HepG2 (cell line): ENCODE measurements around the gene MLX. TPM values are rescaled to one million over a fixed set of nuclear protein-coding genes. Genes with fewer than 3 reads are reported as not detected.

Experiments
- ATAC-seq: fragments of 200-7000 bp; cut with Tn5 transposase; 3 replicates; pipeline ENCODE4 v1.9.1; 2020; ENCODE audit warnings: mild to moderate bottlenecking, moderate library complexity
- BruUV-seq: library from RNA; stranded (reverse); fragments of 400-500 nt; replicated peaks from 2 replicates; lab custom pipeline; 2021; lab: Mats Ljungman, UMichigan
- CTCF ChIA-PET: fragments of 300-600 bp; formaldehyde crosslinking; extraction: SDS; loops from one replicate; lab custom pipeline; 2021; ENCODE audit warnings: low total read pairs, inconsistent platforms, low intra/inter-chr PET ratio; lab: Yijun Ruan, JAX
- POLR2A ChIA-PET: fragments of 350-600 bp; sonication (Branson Sonifier 250); formaldehyde crosslinking; loops from one replicate; lab custom pipeline; 2020; ENCODE audit warnings: antibody characterized with exemption, inconsistent platforms; lab: Yijun Ruan, JAX
- DNase-seq: peaks from one replicate; pipeline ENCODE4 v3.0.0-alpha.2; 2015; ENCODE audit warnings: low spot score
- FAIRE-seq: peaks from 3 replicates; lab custom pipeline; 2011; peaks lifted over from hg19 to GRCh38; lab: Jason Lieb, UNC
- H2AFZ ChIP-seq: one replicate; pipeline ENCODE4 v1.6.1; 2011; ENCODE audit warnings: low read length, inconsistent platforms
- H3K27ac ChIP-seq: fragments of 300-600 bp; 3 replicates; pipeline ENCODE4 v1.8.0; 2011; ENCODE audit warnings: mixed run types, mild to moderate bottlenecking, mixed read lengths, low read length, inconsistent platforms; ENCODE audit not compliant: insufficient read depth; ENCODE audit errors: extremely low read length
- H3K27me3 ChIP-seq, 2 experiments: fragments of 200-600 bp in 1 of 2; 2 replicates in 1 of 2; 3 replicates in 1 of 2; pipeline versions ENCODE4 v1.6.0 to v1.8.0; 2011; ENCODE audit warnings: low read length in 2 of 2, mild to moderate bottlenecking in 2 of 2, moderate library complexity in 2 of 2, inconsistent platforms in 1 of 2; ENCODE audit not compliant: insufficient read depth in 2 of 2, control insufficient read depth in 1 of 2
- H3K36me3 ChIP-seq, 2 experiments: fragments of 200-600 bp in 1 of 2; replicated peaks in 1 of 2; 2 replicates in 1 of 2; 3 replicates in 1 of 2; pipeline versions ENCODE4 v1.5.1 to v1.8.0; 2011; ENCODE audit warnings: low read length in 2 of 2, inconsistent platforms in 1 of 2; ENCODE audit not compliant: insufficient read depth in 2 of 2, control insufficient read depth in 1 of 2
- H3K4me1 ChIP-seq: 2 replicates; pipeline ENCODE4 v1.5.1; 2012; ENCODE audit warnings: low read length, inconsistent platforms; ENCODE audit not compliant: insufficient read depth
- H3K4me2 ChIP-seq: 2 replicates; pipeline ENCODE4 v1.6.0; 2011; ENCODE audit warnings: low read depth, low read length, inconsistent platforms
- H3K4me3 ChIP-seq, 3 experiments: fragments of 200-600 bp in 1 of 3; sonication (generic), shearing (Covaris generic) in 1 of 3; replicated peaks in 1 of 3; 2 replicates each; pipeline ENCODE4 v1.5.1; 2011 to 2016; ENCODE audit warnings: low read length in 3 of 3, inconsistent platforms in 2 of 3, low read depth in 2 of 3, mild to moderate bottlenecking in 2 of 3, control low read depth in 1 of 3, mixed read lengths in 1 of 3; ENCODE audit not compliant: insufficient read depth in 1 of 3
- H3K79me2 ChIP-seq: one replicate; pipeline ENCODE4 v1.6.1; 2011; ENCODE audit warnings: low read length, inconsistent platforms; ENCODE audit not compliant: insufficient read depth
- H3K9ac ChIP-seq: 2 replicates; pipeline ENCODE4 v1.6.0; 2011; ENCODE audit warnings: mild to moderate bottlenecking, low read depth, low read length, inconsistent platforms; ENCODE audit not compliant: insufficient read depth
- H3K9me3 ChIP-seq: 2 replicates; pipeline ENCODE4 v1.5.1; 2012; ENCODE audit warnings: mild to moderate bottlenecking, low read length
- H4K20me1 ChIP-seq: 2 replicates; pipeline ENCODE4 v1.6.0; 2011; ENCODE audit warnings: inconsistent platforms, mild to moderate bottlenecking, low read length, moderate library complexity; ENCODE audit not compliant: insufficient read depth
- DRAP1 ChIP-seq: IDR thresholded peaks from 2 replicates; pipeline ENCODE4 v1.6.1; 2016; ENCODE audit warnings: missing genetic modification reagents, missing compliant biosample characterization
- ETV5 ChIP-seq: IDR thresholded peaks from 2 replicates; pipeline ENCODE4 v1.6.1; 2018; ENCODE audit warnings: missing biosample characterization, missing genetic modification reagents, inconsistent platforms, borderline replicate concordance
- FIP1L1 ChIP-seq: fragments of 200-400 bp; formaldehyde crosslinking; IDR thresholded peaks from 2 replicates; pipeline ENCODE4 v1.6.1; 2018; ENCODE audit warnings: low read depth, mild to moderate bottlenecking, low read length, moderate library complexity, borderline replicate concordance; ENCODE audit not compliant: insufficient read depth
- GTF2F1 ChIP-seq: fragments of 150-350 bp; IDR thresholded peaks from 2 replicates; pipeline ENCODE4 v1.6.1; 2014; ENCODE audit warnings: low read length
- HIC2 ChIP-seq: sonication (generic); formaldehyde crosslinking; IDR thresholded peaks from 2 replicates; pipeline ENCODE4 v1.9.0; 2022; ENCODE audit warnings: low read depth, missing genetic modification reagents
- PAF1 ChIP-seq: IDR thresholded peaks from 2 replicates; pipeline ENCODE4 v1.6.1; 2016; ENCODE audit warnings: missing genetic modification reagents, missing compliant biosample characterization
- REXO4 ChIP-seq: sonication (generic); formaldehyde crosslinking; IDR thresholded peaks from 2 replicates; pipeline ENCODE4 v1.8.0; 2022; ENCODE audit warnings: missing genetic modification reagents, mild to moderate bottlenecking, borderline replicate concordance
- SMC3 ChIP-seq: IDR thresholded peaks from 2 replicates; pipeline ENCODE4 v1.6.1; 2011; ENCODE audit warnings: low read length, improper control_type of control experiment
- ZNF451 ChIP-seq: sonication (generic); formaldehyde crosslinking; IDR thresholded peaks from 2 replicates; pipeline ENCODE4 v1.5.0; 2020; ENCODE audit warnings: mild to moderate bottlenecking, missing genetic modification reagents
- ZNF460 ChIP-seq: sonication (generic); formaldehyde crosslinking; IDR thresholded peaks from 2 replicates; pipeline ENCODE4 v1.5.1; 2020; ENCODE audit warnings: missing genetic modification reagents, mild to moderate bottlenecking, borderline replicate concordance
- ZNF558 ChIP-seq: sonication (generic); formaldehyde crosslinking; IDR thresholded peaks from 2 replicates; pipeline ENCODE4 v1.9.0; 2022; ENCODE audit warnings: mild to moderate bottlenecking, missing genetic modification reagents, borderline replicate concordance
- ZNF709 ChIP-seq: sonication (generic); formaldehyde crosslinking; IDR thresholded peaks from 2 replicates; pipeline ENCODE4 v1.5.0; 2020; ENCODE audit warnings: mild to moderate bottlenecking, missing genetic modification reagents
- ZNF776 ChIP-seq: sonication (generic); formaldehyde crosslinking; IDR thresholded peaks from 2 replicates; pipeline ENCODE4 v1.4.0; 2020; ENCODE audit warnings: mild to moderate bottlenecking, missing genetic modification reagents
- WGBS: methylation state at CpG from one replicate; pipeline ENCODE4 v1.1.6; 2017; ENCODE audit warnings: low lambda C conversion rate; 5-methylcytosine and 5-hydroxymethylcytosine counted together
- in situ Hi-C: cut with HindIII; loops from 2 replicates; pipeline ENCODE4 v1.10.0; 2017; ENCODE audit warnings: low pct_unique_long_range_greater_than_20kb; ENCODE audit not compliant: extremely low pct_ligation_motif_present
- intact Hi-C: fragments of 100-400 bp; cut with micrococcal nuclease; formaldehyde crosslinking; loops from one replicate; pipeline ENCODE4 v1.10.0; 2022; ENCODE audit not compliant: unreplicated experiment
- polyA plus RNA-seq, 8 experiments: library from polyadenylated mRNA; depleted of rRNA in 3 of 8; stranded (reverse) in 7 of 8; unstranded in 1 of 8; fragments of >200 nt; fragmentation: Illumina TruSeq in 4 of 8; extraction: Trizol in 4 of 8; gene quantifications; 2 replicates each; pipeline versions ENCODE4 v1.2.1 to v1.2.3, GENCODE V29; 2011 to 2016; ENCODE audit warnings: low read depth in 4 of 8, missing spikeins in 1 of 8, mixed read lengths in 1 of 8; ENCODE audit not compliant: insufficient read depth in 1 of 8
- total RNA-seq, 5 experiments: library from RNA; depleted of rRNA; stranded (reverse); fragments of >200 nt; fragmentation: Illumina TruSeq; extraction: Trizol; gene quantifications; 2 replicates each; pipeline ENCODE4 v1.2.3, GENCODE V29; 2016; ENCODE audit warnings: low read depth in 1 of 5
- TF ChIP-seq, protein P1 (sequence below): sonication (generic); formaldehyde crosslinking; IDR thresholded peaks from 2 replicates; pipeline ENCODE4 v1.8.0; 2022; ENCODE audit warnings: missing genetic modification reagents, mild to moderate bottlenecking, moderate library complexity, borderline replicate concordance
- TF ChIP-seq, protein P2 (sequence below): IDR thresholded peaks from 2 replicates; pipeline ENCODE4 v1.6.1; 2016; ENCODE audit warnings: mild to moderate bottlenecking
- TF ChIP-seq, protein P3 (sequence below): sonication (generic); formaldehyde crosslinking; IDR thresholded peaks from 2 replicates; pipeline ENCODE4 v1.8.1; 2023; ENCODE audit warnings: mild to moderate bottlenecking, missing genetic modification reagents

Gene MLX
- total and polyA plus RNA-seq, 2 of the 13 experiments (the other 11 are each of a cell fraction or from before 2014, with no cell fraction given): 38.9 to 74.4 TPM

DNA sequence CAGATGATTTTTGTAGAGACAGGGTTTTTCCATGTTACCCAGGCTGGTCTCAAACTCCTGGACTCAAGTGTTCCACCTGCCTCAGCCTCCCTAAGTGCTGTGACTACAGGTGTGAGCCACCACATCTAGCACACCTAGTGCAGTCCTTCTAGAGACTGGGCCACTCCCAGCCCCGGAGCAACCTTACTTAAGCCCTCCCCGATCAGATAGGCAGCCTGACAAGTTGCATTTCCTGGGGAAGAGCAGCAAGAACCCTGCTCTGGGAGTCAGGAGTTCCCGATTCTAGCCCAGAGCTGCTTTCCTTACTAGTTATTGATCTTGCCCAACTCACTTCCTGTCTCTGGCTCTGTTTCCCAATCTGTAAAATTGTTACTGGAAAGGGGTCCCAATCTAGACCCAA lies 37.8 kb upstream of the MLX start:
- Histone ChIP-seq H3K4me2 (peak overlapping the region; percentile 14; the same call in 1 of the 2 replicates), H3K9me3 (no peaks in the 10 kb centered on the region), H3K27me3 (no peaks in the 10 kb centered on the region), H3K27ac (peak overlapping the region; percentile 14), H3K4me1 (peaks cover 86% of the 10 kb centered on the region), H3K9ac (no peak overlapping the region), H4K20me1 (no peaks in the 10 kb centered on the region), H3K4me3 (no peak overlapping the region), H3K36me3 (no peaks in the 10 kb centered on the region), H2AFZ (no peak overlapping the region), H3K79me2 (no peaks in the 10 kb centered on the region)
- ATAC-seq (no peak), DNase-seq (no peak), FAIRE-seq (no peak)
- in situ Hi-C loops: no loop called here
- BruUV-seq: no TSS peak
- 7% methylated on average over 3 of the region's 3 CpGs for WGBS
- ChIA-PET POLR2A (interaction anchor here (0.7 to 5.3 kb wide), 6 partner anchors 9 to 139 kb away, joined by 4 to 67 read pairs (median 26); no protein-coding TSS in a partner anchor), CTCF (interaction anchor here (1.3 kb wide), 1 partner anchor 207 kb away, joined by 3 read pairs; no protein-coding TSS in a partner anchor)
- intact Hi-C loops: no loop called here
- no peak for TF ChIP-seq GTF2F1
- TF ChIP-seq, protein P1, sequence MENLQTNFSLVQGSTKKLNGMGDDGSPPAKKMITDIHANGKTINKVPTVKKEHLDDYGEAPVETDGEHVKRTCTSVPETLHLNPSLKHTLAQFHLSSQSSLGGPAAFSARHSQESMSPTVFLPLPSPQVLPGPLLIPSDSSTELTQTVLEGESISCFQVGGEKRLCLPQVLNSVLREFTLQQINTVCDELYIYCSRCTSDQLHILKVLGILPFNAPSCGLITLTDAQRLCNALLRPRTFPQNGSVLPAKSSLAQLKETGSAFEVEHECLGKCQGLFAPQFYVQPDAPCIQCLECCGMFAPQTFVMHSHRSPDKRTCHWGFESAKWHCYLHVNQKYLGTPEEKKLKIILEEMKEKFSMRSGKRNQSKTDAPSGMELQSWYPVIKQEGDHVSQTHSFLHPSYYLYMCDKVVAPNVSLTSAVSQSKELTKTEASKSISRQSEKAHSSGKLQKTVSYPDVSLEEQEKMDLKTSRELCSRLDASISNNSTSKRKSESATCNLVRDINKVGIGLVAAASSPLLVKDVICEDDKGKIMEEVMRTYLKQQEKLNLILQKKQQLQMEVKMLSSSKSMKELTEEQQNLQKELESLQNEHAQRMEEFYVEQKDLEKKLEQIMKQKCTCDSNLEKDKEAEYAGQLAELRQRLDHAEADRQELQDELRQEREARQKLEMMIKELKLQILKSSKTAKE: no peak
- TF ChIP-seq ZNF558: no peak
- TF ChIP-seq ZNF776 (CRISPR knock-in tag): no peak
- no peak for TF ChIP-seq ZNF709 (CRISPR knock-in tag)
- TF ChIP-seq DRAP1: peak; percentile 47; the same call in 1 of the 2 replicates
- TF ChIP-seq FIP1L1: no peak
- TF ChIP-seq REXO4: no peak
- TF ChIP-seq, protein P2, sequence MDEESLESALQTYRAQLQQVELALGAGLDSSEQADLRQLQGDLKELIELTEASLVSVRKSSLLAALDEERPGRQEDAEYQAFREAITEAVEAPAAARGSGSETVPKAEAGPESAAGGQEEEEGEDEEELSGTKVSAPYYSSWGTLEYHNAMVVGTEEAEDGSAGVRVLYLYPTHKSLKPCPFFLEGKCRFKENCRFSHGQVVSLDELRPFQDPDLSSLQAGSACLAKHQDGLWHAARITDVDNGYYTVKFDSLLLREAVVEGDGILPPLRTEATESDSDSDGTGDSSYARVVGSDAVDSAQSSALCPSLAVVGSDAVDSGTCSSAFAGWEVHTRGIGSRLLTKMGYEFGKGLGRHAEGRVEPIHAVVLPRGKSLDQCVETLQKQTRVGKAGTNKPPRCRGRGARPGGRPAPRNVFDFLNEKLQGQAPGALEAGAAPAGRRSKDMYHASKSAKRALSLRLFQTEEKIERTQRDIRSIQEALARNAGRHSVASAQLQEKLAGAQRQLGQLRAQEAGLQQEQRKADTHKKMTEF (CRISPR knock-in tag): no peak; the same call in 1 of the 2 replicates
- TF ChIP-seq SMC3: no peak
- 0 out of 2 replicates have a peak, but pooled peaks have one; percentile 12 for TF ChIP-seq ZNF451
- peak; percentile 66; the same call in 1 of the 2 replicates for TF ChIP-seq ZNF460 (CRISPR knock-in tag)
- TF ChIP-seq PAF1: no peak
- TF ChIP-seq HIC2 (CRISPR knock-in tag): 0 out of 2 replicates have a peak, but pooled peaks have one; percentile 7
- 0 out of 2 replicates have a peak, but pooled peaks have one; percentile 3 for TF ChIP-seq ETV5 (CRISPR knock-in tag)
- TF ChIP-seq, protein P3, sequence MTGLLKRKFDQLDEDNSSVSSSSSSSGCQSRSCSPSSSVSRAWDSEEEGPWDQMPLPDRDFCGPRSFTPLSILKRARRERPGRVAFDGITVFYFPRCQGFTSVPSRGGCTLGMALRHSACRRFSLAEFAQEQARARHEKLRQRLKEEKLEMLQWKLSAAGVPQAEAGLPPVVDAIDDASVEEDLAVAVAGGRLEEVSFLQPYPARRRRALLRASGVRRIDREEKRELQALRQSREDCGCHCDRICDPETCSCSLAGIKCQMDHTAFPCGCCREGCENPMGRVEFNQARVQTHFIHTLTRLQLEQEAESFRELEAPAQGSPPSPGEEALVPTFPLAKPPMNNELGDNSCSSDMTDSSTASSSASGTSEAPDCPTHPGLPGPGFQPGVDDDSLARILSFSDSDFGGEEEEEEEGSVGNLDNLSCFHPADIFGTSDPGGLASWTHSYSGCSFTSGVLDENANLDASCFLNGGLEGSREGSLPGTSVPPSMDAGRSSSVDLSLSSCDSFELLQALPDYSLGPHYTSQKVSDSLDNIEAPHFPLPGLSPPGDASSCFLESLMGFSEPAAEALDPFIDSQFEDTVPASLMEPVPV (CRISPR knock-in tag): no peak
